CD8-positive, alpha-beta memory T cell (primary cell): ENCODE measurements around the gene DNER. TPM values are rescaled to one million over a fixed set of nuclear protein-coding genes. Genes with fewer than 3 reads are reported as not detected.

Experiments
- polyA plus RNA-seq: library from polyadenylated mRNA; unstranded; fragments of 300-500 nt; fragmentation: Illumina TruSeq; gene quantifications from one replicate; pipeline ENCODE4 v1.2.3, GENCODE V29; 2021
- total RNA-seq, 2 experiments: library from RNA; stranded (reverse); gene quantifications; one replicate each; pipeline ENCODE4 v1.2.3, GENCODE V29; 2021

The DNER gene
- total and polyA plus RNA-seq, 3 experiments from 2014 or later: not detected

Other genes starting within 250 kb of the DNER start
- gene TRIP12, start 207.5 kb upstream of the DNER start, total RNA-seq: 100 to 1,000 TPM; 263 to 269 TPM
- gene TRIP12, start 207.5 kb upstream of the DNER start, polyA plus RNA-seq: 42.0 TPM
- under 1 TPM; 0.74 to 0.95 TPM for gene FBXO36, start 207.9 kb upstream of the DNER start, total RNA-seq
- 0.56 TPM for gene FBXO36, start 207.9 kb upstream of the DNER start, polyA plus RNA-seq